Measurements from ENCODE around the gene PKD2L1.
"Not testable (repeated sequence)": the region's sequence is repeated elsewhere in the genome, so short reads cannot be mapped to it uniquely, and the experiment has no call there.

PKD2L1 gene

DNA sequence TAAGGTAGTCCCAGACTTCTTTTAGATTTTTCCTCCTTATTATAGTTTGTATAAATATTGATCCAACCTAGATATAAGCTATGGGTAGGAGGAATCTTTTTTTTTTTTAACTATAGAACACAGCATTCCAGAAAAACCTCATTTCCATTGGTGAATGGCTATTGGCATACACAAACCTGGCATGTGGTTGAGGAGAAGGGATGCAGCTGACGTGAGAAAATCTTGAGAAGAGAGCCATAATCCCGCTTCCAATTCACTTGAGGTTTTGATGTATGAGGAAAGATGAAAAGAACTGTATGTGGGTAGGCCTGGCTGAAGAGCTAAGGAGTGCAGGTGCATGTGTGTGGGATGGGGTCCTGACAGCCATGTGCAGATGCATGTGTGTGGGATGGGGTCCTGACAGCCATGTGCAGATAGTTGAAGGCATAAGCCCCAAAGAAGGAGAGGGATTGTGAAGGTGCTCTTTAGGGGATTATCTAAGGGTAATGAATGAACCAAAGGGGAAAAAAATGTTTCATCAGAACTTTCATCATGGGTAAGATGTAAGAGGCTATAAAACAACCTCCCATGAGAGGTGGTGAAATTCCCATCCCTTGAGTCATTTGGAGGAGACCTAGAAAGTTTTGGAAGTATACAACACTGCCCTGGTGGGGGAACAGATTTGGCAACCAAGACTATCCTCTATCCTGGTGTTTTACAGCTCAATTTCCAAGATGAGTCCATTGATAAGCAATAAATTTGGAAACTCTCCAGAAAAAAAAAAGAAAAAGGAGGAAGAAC is 3.8 kb upstream of the PKD2L1 start:
- no peak for FAIRE-seq

DNA sequence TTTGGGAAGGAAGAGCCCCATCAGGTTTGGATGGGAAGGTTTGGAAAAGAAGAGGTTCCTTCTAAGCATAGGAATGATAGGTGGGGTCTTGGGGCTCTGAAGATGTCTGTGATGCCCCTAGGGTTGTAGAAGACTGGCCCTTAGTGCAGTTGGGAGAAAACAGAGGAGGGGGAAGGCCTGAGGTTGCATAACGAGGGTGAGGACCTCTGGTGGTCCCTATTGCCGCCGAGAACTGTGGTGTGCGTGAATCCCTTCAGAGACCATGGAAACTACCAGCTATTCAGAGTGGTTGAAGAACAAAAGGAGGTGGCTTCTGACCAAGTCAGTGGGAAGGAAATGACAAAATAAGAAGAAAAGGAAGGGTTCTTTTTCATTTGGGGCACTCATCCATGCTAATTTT is 3.1 kb upstream of the PKD2L1 start:
- no peak for FAIRE-seq

DNA sequence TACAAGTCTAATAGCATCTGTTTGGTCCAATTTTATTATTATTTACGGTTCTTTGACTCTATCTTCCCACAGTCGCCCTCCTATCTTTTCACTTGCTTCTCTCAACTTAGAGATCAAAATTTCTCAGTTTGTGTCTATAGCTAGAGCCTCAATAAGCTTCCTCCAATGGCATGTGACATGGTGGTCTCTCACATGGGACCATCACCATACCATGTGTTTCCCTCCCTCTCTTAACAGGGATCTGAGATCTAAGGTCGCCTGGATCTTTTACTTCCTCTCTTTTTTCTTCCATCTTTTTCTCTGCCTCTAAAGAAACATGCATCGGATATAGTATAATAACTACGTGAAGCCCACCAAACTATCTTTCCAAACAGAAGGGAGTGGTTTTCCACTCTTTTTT is 1.8 kb downstream of the PKD2L1 start:
- FAIRE-seq: no peak

DNA sequence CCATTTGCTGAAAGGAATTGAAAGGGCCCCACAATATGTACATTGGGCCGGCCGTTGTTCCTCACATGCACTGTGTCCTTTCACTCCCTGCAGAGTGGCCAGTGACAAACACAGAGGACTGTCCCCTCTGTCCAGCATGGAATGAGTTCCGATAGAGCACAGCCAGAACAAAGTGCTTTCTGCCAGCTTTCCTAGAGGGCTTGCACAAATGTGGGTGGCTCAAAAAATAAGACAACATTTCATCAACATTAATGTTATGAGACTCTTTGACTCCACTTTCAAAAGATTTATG is 2.4 kb downstream of the PKD2L1 start:
- no peak for FAIRE-seq

DNA sequence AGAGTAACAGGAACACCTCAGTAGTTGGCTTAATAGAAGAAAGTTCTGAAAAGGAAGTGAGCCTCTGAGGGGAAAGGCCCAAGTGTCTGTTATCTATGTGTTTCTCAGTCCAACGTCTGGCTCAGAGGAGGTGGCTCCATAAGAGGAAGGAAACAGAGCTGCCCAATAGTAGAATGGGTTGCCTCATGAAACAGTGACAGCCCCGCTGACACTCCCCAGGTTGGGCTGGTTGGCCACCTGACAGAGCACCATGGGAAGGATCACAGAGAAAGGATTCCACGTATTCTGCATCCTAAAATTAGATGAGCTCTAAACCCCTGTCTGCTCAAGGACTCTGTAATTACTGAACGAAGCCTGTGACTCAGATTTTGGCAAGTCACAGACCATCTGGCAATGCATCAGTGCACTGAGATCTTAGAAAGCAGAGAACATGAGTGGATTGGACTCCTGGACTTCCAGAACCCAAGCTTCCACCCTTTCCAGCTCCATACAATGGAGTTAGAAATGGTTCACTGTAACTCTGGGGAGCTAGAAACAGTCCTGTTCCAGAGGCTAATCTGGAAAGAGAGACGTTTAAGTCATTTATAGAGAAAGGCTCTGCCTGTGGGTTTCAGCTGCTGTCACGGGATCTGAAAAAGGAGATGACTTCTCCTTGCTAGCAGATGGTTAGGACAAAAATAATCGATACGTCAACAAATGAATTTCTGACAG is 2.9 kb downstream of the PKD2L1 start:
- FAIRE-seq: no peak

DNA sequence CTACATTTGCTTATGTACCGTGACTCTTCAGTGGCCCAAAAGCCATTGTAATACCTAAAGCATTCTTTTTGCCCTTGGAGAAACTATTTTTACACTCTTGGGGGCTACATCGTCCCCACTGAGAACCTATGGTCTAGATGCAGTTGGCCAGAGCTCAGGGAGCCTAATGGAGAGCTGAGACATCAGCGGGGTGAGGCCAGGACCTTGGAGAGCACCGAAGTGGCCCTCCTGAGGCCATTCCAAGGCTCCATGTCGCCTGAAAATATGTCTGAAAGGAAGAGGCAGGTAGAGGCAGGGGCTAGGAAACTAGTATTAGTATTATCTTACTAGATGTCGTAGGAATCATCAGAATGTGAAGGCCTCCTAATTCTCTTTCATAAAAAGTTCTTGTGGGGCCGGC is 4.9 kb downstream of the PKD2L1 start:
- FAIRE-seq: no peak

DNA sequence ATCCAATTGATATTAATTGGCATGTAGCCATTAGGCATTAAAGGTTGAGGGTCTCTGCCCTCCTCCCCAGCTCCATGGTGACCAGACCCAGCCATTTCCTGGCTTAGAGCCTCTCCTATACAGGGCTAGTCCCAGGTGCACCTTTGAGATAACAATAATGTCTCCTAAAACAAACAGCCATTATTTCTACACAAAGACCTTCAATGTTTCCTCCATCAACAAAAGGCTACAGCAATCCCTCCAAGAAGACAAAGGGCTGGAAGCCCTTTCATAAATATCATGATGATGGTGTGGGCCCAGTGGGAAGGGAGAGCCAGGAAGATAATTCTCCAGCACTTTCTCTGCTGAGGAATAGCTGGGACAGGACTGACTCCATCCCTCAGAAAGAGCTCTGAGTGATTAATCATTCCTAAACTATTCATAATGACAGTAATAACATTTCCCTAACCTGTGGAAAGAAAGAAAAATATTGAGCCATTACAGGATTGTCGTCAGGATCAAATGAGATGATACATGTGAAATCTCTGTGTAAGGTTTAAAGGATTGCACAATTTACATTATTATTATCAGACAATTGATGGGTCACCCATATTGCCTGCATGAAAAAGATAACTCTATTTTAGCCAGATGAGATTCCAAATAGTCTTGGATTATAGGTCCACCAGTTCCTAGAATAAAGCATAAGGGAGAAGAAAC is 10.2 kb downstream of the PKD2L1 start:
- FAIRE-seq: no peak

DNA sequence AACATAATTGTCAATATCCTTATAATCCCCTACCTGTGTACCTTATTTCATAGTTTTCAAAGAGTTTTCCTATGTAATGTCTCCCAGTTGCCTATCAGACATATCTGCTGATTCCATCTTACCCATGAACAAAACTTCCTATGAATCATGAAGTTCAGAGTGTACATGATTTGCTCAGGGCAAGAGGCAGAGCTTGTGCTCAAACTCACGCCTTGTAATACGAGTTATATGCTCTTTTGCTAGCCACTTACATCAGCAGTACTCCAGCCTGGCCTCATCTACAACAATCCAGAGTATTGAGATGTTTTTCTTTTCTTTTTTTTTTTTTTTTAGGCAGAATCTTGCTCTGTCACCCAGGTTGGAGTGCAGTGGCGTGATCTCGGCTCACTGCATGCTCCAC is 11.8 kb downstream of the PKD2L1 start:
- FAIRE-seq: no peak

DNA sequence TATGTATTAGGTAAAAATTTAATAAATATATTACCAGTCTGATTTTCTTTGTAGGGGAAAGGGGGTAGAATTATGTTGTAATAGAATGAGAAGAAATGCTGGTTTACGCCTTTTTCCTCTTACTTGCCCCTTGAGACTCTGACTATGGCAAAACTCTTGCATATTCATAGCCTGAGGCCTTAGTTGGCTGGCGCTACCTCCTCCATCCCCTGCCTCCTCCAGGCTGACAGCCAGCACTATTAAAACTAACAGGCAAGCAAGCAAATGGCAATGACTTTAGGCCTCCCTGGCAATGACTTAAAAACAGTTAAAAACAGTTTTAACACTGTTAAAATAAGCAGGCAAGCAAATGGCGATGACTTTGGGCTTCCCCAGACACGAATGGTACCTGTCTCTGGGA is 14.4 kb downstream of the PKD2L1 start:
- FAIRE-seq: no peak

DNA sequence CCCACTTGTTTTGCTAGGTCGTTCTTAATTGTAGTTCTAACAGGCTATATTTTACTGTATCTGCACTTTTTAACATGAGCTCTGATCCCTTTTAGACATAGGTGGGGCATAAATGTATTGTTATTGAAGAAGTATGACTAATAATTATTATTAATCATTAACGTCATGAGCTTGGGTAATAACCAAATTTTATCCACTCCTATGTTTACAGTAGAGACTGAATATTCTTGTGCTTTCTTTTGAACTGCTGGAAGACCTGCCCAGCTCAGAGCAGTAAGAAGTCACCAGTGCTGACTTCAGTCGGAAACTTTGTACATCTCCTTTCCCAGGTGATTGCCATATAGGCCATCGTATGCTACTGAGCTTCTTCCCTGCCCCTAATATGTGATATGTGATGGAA is 18.7 kb downstream of the PKD2L1 start:
- FAIRE-seq: no peak

DNA sequence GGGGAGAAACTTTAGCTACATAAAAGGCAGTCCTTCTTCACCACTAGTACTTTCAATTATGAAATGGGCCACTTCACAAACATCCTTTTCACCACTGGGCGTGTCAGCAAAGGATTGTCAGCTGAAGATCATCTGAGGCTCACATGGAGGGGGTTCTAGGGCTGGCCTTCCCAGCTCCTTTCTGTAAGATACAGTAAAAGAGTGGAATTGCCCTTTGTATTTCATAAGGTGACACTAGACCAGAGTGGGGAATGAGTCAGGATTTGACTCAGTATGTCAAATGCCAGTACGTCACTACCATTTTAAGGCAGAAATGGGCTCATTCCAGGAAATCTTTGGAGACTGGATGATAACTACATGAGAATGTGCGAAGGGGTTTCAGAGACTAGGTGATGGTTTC is 22.3 kb downstream of the PKD2L1 start:
- FAIRE-seq: no peak

DNA sequence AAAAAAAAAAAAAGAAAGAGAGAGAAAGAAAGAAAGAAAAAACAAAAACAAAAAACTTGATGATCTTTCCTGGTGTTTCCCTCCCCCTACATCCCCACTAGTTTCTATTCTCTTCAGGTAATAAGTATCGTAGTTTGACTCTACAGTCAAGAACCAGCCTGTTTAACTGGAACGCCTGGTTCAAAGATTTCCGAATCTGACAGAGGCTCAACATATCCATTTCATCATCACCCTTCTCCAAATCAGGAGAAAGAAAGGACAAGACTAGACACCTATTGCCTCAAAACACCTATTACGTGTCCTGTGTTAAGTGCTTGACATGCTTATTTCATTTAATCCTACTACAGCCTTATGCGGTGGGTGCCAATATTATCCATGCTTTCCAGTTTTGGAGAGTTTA is 23.2 kb downstream of the PKD2L1 start:
- no peak for FAIRE-seq

DNA sequence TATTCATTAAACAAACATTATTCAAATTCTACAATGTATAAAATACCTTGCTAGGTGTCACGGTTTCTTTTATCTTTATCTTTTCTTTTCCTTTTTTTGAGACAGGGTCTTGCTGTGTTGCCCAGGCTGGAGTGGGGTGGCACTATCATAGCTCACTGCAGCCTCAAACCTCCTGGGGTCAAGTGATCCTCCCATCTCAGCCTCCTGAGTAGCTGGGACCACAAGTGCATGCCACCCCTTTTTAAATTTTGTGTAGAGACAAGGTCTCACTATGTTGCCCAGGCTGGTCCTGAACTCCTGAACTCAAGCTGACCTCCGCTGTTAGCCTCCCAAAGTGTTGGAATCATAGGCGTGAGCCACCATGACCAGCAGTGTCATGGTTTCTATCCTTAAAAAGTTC is 25.6 kb downstream of the PKD2L1 start:
- FAIRE-seq: no peak

DNA sequence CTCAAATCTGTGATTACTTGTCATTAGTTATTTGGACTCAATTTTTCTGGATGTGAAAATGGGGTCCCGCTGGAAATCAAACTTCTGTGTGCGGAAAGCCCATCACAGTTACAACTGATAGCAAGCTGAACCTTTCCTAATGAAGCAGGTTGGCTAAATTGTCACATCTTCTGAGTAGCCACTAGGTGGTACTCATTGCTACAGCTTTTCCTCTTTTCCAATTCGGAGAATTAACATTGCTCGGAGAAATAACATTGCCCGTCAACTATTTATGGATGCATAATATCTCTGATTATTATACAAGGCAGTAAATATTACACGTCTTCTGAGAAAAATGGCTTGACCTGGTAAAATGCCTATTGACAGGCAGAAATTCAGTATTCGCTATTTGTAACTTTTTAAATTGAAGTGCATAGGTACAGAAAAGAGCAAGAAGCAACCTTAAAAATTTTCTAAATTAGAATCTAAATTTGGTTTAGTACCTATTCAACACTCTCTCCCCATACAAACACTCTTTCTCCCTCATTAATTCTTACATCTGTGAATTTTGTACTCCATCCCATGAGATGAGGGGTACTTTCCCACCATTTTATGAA is 26.2 kb downstream of the PKD2L1 start:
- FAIRE-seq: no peak

DNA sequence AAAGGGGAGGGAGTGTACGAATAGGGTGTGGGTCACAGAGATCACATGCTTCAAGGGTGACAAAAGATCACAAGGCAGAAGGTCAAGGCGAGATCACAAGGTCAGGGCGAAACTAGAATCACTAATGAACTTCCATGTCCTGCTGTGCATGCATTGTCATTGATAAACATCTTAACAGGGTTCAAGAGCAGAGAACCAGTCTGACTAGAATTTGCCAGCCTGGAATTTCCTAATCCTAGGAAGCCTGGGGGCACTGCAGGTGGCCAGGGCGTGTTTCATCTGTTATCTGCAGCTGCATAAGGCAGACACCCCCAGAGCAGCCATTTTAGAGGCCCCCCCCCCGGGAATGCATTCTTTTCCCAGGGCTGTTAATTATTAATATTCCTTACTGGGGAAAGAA is 28.9 kb downstream of the PKD2L1 start:
- not testable (repeated sequence) for FAIRE-seq

DNA sequence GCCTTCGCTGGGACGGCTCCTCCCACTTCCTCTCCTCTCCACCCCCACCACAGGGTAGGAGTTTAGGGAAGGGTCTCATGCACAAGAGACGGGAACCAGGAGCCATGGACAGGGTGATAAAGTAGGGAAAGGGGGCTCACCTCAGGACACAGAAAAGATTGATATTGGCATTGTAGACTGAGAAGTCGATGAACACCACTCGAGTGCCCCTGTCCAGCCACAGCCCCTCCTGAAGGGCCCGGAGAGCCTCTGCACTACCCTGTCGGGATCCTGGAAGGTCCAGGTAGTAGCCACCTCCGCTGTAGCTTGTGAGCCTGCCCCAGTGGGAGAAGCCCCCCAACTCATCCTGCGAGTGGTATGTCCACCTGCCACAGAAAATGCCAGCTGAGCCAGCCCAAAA is 32.8 kb downstream of the PKD2L1 start:
- no peak for FAIRE-seq

DNA sequence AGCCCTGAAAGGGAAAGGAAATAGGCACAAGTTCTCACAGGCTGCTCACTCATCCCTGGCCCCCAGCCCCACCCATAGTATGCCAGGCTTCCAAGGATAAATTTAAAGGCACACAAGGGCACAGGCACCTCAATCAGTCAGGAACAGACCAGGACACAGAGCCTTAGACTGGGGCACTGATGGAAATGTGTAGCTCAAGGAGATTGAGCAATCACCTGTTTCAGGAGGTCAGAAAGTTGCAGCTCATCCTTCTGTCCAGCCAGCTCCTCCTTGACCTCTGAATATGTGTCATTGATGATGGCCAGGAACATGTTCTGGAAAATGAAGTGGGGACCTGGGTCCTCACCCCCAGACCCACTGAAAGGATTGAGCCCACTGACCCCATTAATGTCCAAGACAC is 37.0 kb downstream of the PKD2L1 start:
- no peak for FAIRE-seq

DNA sequence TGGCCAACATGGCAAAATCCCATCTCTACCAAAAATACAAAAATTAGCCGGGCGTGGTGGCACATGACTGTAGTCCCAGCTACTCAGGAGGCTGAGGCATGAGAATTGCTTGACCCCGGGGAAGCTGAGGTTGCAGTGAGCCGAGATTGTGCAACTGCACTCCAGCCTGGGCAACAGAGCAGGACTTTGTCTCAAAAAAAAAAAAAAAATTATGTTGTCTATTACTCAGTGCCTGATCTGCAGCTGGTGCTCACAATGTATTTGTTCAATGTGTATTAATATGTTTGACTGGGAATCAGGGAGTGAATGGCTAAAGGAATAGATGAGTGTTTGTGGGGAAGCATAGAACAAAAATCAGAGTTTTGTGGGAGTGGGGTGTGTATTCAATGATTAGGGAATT is 37.7 kb downstream of the PKD2L1 start:
- not testable (repeated sequence) for FAIRE-seq

DNA sequence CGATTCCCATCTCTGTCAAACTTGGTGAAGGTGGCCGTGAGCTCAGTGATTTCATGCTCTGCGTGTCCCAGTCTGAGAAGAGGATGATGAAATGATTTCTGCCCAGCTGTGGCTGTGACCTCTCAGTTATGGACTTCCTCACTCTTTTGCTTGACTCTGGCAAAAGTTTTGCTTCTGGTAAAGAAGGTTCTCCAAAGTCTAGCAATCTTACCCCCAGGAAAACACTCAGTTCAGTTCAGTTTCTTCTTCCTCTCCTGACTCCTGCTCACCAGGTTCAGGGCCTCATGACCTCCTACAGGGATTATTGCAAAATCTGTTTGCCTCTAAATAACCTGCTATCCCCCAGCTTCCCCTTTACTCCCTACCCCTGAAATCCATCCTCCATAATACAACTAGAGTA is 38.7 kb downstream of the PKD2L1 start:
- no peak for FAIRE-seq

DNA sequence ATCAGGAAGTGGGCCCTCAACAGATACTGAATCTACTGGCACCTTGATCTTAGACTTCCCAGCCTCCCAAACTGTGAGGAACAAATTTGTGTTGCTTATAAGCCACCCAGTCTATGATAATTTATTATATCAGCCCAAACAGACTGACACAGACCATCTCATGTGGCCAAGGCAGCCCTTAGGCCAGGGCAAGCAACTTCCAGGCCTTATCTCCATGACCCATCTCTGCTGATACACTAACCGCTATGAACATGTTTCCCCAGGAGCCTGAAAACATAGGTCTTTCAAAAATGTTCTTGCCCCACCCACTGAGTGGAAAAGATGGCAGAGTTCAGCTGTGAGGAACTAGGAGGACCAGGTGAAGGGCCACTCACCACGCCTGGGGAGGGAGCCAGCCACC is 40.4 kb downstream of the PKD2L1 start:
- FAIRE-seq: no peak

DNA sequence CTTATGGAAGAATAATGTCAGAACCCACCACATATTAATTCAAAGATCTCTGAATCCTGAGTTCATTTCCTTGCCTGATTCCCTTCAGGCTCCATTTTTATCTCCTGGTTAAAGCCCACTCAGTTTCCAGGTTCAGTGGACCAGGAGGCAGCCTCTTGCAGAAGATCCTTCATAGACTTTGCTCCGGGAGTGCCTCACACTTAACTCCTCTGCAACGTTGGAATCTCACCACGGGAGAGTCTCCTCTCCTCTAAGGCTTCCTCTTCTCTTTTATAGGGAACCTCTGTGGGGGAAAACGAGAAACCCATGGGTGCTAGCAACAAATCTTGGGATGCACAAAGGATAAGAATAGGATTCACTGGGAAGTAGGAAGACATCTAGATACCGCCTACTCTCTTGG is 41.8 kb downstream of the PKD2L1 start:
- FAIRE-seq: no peak

DNA sequence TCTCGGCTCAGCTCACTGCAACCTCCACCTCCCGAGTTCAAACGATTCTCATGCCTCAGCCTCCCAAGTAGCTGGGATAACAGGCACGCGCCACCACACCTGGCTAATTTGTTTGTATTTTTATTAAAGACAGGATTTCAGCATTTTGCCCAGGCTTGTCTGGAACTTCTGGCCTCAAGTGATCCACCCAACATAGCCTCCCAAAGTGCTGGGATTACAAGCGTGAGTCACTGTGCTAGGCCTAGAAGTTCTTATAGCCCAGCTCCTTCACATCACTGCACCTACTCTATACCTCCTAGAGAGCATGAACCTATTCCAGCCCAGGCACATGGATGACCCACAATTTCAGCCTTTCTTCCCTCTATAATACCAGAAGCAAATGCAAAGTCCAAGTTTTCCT is 42.3 kb downstream of the PKD2L1 start:
- no peak for FAIRE-seq

DNA sequence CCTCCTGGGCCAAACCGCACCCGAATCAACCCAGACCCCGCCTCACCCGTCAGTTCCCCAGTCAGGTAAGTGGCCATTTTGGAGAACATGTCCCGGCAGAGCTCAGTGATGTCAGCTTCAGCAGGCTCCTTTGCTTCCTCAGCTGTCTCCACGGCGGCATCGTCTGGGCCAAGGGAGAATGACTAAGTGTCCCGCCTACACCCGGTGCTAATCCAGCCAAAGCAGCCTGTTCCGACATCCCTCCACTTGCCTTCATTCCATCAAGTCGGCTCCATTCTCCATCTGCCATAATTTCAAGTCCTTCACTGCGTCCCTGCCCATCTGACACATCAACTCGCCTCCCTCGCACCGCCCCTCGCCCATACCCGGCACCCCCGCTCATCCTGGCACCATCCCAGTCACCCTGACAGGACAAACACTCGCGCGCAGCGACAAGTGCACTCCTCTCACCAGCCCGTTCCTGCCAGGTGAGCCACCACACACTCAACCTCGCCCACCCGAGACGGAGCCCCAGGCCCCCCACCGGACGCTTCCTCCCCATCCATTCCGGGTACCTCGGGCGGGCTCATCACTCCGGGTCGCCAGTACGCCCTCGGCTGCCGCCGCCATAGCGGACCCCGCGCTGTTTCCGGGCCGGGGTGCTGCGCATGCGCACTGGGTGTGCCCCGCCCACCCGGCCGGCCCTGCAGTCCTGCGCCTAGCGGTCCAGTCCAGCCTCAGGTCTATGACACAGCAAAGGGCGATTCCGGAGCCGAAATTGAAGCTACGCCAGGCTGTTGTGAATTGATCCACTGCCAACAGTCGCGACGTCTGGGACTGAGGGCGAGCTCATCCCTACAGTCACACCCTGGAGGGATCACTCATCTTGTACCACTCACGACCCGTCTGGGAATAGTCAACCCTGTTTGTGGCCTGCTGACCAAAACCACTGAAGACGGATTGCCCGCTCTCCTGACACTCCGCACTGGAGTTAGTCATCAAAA is 43.7 kb downstream of the PKD2L1 start, which contains the start of gene BLOC1S2:
Gene BLOC1S2, minus strand, starts transcription at position 630 of the 983 bp plus-strand sequence. Its CDS starts 21 bp downstream, at position 609.
- FAIRE-seq: no peak

All from endometrium (tissue), 2 donors.